PFSK-1 (cell line): ENCODE measurements around the gene STX11.

Source experiments
- POLR2AphosphoS5 ChIP-seq: IDR thresholded peaks from 2 replicates; pipeline ENCODE4 v1.6.1; 2012; ENCODE audit warnings: low read depth, mild to moderate bottlenecking, control low read depth, low read length, moderate library complexity
- REST ChIP-seq, 2 experiments: IDR thresholded peaks; 2 replicates each; pipeline versions ENCODE4 v1.6.1 to v1.8.0; 2011 to 2012; ENCODE audit warnings: low read depth in 2 of 2, low read length in 2 of 2, control low read depth in 1 of 2, inconsistent platforms in 1 of 2, mild to moderate bottlenecking in 1 of 2, moderate library complexity in 1 of 2; ENCODE audit not compliant: insufficient read depth in 1 of 2
- TAF1 ChIP-seq: IDR thresholded peaks from 2 replicates; pipeline ENCODE4 v1.6.1; 2012; ENCODE audit warnings: low read length, control low read depth, borderline replicate concordance; ENCODE audit not compliant: insufficient read depth

DNA sequence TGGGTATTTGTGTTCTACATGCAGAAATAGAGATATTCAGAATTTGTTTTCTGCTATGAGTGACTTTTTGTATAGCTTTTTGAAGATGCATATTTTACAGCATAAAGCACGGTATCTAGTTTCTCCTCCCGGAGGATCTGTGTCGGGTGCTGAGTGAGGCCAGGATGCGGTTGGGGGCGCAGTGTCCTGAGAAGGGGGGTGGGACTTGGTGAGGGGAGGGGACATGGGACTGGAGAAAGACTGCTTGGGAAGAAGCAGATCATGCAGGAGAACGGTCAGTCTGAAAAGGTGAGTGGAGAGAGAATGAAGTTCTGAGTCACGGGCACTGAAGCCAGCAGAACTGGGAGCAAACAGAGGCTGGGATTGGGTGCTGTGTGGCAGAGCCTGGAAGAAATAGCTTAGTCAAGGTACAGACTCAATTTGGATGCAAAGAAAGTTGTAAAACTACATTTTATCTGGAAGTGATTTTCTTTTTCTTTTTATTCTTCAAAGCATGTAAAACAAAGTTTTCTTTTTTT is 44.0 kb downstream of the STX11 start:
- TF ChIP-seq TAF1 (no peak), POLR2AphosphoS5 (no peak), REST (IDR thresholded peaks at IDR 0.05; ENCODE audit: insufficient read depth in 1 of 2, low read depth in 2 of 2, low read length in 2 of 2) (no peak)
